ENCODE results near the gene MRPL43.

MRPL43 gene

DNA sequence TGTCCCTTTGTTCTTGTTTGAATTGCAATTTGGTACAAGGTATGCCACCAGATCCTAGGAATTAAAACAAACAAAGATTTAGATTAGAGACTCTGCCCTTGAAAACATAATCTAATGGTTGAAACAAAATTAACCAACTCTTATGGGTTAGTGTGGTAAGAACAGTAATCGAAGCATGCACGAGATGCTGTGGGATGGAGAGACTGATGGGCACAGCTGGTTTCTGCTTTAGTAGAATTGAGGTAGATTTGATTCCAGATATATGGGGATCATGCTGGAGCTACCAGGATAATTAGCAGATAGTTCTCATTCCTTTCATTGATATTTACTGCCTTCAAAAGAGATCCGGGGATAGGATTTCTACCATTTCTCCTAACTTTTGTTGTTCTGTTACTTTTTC is 38.4 kb downstream of the MRPL43 start:
- DNase-seq (ENCODE audit: low read depth, low spot score), result no peak
- in situ Hi-C loops (cut with HindIII; ENCODE audit: low sequenced_read_pairs), result no loop called here
- TF ChIP-seq, protein P1, sequence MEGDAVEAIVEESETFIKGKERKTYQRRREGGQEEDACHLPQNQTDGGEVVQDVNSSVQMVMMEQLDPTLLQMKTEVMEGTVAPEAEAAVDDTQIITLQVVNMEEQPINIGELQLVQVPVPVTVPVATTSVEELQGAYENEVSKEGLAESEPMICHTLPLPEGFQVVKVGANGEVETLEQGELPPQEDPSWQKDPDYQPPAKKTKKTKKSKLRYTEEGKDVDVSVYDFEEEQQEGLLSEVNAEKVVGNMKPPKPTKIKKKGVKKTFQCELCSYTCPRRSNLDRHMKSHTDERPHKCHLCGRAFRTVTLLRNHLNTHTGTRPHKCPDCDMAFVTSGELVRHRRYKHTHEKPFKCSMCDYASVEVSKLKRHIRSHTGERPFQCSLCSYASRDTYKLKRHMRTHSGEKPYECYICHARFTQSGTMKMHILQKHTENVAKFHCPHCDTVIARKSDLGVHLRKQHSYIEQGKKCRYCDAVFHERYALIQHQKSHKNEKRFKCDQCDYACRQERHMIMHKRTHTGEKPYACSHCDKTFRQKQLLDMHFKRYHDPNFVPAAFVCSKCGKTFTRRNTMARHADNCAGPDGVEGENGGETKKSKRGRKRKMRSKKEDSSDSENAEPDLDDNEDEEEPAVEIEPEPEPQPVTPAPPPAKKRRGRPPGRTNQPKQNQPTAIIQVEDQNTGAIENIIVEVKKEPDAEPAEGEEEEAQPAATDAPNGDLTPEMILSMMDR (IDR thresholded peaks at IDR 0.05; ENCODE audit: low read depth, low read length), result no peak
- H3K4me3 ChIP-seq (ENCODE audit: low read depth, low read length), result no peak overlapping the region

DNA sequence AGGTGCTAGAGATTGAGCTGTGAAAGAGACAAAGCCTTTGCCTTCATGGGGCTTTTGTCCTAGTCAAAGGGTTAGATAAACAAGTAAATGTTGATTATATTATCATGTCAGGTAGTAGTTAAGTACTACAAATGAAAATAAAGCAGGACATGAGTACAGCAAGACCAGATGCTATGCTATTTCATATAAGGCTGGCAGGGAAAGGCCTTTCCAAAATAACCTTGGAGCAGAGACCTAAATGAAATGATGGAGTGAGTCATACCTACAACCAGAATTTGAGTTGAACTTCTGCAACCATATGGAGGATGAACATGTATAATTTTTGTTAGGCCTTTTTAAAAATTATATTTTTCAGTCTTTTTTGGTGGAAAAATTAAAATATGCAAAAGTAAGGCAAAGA is 41.5 kb downstream of the MRPL43 start:
- TF ChIP-seq, protein P1 (IDR thresholded peaks at IDR 0.05; ENCODE audit: low read depth, low read length), result no peak
- no peak for DNase-seq (ENCODE audit: low read depth, low spot score)
- in situ Hi-C loops (cut with HindIII; ENCODE audit: low sequenced_read_pairs), result no loop called here
- no peak overlapping the region for H3K4me3 ChIP-seq (ENCODE audit: low read depth, low read length)

DNA sequence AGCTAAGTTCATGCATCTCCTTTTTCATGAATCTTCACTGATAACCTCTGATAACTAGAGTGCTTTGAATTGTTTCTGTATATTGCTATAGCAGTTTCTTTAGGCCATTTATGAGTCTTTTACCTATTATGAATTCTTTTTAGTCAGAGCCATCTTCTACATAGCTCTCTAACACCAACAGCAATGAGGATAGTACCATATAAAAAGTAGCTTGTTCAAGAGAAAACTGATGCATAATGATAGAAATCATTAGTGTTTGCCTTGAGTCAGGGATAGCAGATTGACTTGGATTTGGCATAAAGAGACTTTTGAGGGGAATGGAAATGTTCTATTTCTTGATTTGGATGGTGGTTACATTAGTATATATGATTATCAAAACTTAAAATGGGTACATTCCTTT is 43.8 kb downstream of the MRPL43 start:
- in situ Hi-C loops (cut with HindIII; ENCODE audit: low sequenced_read_pairs), result no loop called here
- TF ChIP-seq, protein P1 (IDR thresholded peaks at IDR 0.05; ENCODE audit: low read depth, low read length), result no peak
- H3K4me3 ChIP-seq (ENCODE audit: low read depth, low read length), result no peak overlapping the region
- no peak for DNase-seq (ENCODE audit: low read depth, low spot score)

DNA sequence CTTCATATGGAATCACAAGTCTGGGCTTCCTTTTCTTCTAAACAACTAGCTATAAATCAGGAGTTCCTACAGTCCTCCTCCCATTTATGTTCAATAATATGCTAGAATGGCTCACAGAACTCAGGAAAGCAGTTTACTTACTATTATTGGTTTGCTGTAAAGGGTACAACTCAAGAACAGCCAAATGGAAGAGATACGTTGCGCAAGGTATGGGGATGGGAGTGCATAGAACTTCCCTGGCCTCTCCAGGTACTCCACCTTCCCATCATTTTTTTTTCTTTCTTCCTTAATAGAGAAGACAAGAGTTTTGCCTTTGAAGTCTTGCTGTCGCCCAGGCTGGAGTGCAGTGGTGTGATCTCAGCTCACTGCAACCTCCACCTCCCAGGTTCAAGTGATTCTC is 45.1 kb downstream of the MRPL43 start:
- TF ChIP-seq, protein P1 (IDR thresholded peaks at IDR 0.05; ENCODE audit: low read depth, low read length), result no peak
- no peak overlapping the region for H3K4me3 ChIP-seq (ENCODE audit: low read depth, low read length)
- in situ Hi-C loops (cut with HindIII; ENCODE audit: low sequenced_read_pairs), result no loop called here
- DNase-seq (ENCODE audit: low read depth, low spot score), result no peak

DNA sequence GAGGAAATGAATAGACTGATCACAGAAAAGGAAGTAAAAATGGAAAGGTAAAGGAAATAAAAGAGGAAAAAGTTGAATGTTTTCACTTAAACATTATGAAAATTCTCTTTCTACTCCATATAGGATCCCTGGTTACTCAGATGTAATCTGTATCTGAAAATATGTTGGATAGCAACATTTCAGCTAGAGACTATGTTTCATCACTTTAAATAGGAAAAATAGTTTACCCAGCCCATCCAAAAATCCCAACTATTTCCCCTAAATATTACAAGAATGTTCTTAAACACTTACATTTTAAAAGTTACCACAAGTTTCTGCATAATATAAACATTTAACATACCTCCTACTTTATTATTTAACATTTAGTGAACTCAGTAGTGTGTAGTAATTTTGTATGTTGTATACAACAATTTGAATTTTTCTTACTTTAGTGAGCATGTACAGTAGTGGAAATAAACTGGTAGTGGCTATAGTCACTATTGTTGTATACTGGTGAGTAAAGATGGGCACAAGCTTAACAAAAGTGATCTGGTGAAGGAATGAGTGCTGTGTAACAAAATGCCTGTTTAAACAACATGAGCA is 47.4 kb downstream of the MRPL43 start:
- H3K4me3 ChIP-seq (ENCODE audit: low read depth, low read length), result no peak overlapping the region
- in situ Hi-C loops (cut with HindIII; ENCODE audit: low sequenced_read_pairs), result no loop called here
- TF ChIP-seq, protein P1 (IDR thresholded peaks at IDR 0.05; ENCODE audit: low read depth, low read length), result no peak
- DNase-seq (ENCODE audit: low read depth, low spot score), result no peak

Measured in astrocyte of the spinal cord (primary cell).